ENCODE data around the gene MYMK. TPM values are rescaled to one million over a fixed set of nuclear protein-coding genes. Genes with fewer than 3 reads are reported as not detected.

The MYMK gene
- total and polyA plus RNA-seq, 3 donors from 2014 or later: 0.87 TPM; not detected in 2

DNA sequence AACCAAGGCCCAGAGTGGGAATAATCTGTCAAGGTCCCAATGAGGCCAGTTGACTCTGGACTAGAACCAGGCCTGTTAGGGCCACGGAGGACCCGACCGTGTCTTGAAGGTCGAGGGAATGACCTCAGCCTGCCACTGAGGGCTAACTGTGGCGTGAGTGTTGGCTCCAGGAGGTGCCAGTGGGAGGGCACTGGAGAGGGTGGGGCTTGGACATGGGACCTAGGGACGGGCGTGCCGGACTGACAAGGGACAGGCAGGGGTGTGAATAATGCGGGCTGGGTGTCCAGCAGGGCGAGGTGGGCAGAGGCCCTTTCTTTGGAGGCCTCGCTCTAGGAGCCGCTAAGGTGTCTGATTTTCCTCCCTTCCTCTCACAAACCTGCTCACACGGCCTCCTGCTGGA lies 17.2 kb upstream of the MYMK start:
- no peaks in the 10 kb centered on the region for H3K27me3 ChIP-seq
- H3K9me3 ChIP-seq: no peaks in the 10 kb centered on the region
- no peak overlapping the region for H3K27ac ChIP-seq
- H3K4me1 ChIP-seq: peaks cover 20% of the 10 kb centered on the region
- H3K4me3 ChIP-seq: no peak overlapping the region
- WGBS, 2 donors: 92% methylated on average over 10 to 13 of the region's 13 CpGs
- H3K36me3 ChIP-seq (ENCODE audit: low read depth, missing control alignments): no peaks in the 10 kb centered on the region
- DNase-seq: no peak
- no peak for TF ChIP-seq POLR2A (IDR thresholded peaks at IDR 0.05)
- TF ChIP-seq, protein P1, sequence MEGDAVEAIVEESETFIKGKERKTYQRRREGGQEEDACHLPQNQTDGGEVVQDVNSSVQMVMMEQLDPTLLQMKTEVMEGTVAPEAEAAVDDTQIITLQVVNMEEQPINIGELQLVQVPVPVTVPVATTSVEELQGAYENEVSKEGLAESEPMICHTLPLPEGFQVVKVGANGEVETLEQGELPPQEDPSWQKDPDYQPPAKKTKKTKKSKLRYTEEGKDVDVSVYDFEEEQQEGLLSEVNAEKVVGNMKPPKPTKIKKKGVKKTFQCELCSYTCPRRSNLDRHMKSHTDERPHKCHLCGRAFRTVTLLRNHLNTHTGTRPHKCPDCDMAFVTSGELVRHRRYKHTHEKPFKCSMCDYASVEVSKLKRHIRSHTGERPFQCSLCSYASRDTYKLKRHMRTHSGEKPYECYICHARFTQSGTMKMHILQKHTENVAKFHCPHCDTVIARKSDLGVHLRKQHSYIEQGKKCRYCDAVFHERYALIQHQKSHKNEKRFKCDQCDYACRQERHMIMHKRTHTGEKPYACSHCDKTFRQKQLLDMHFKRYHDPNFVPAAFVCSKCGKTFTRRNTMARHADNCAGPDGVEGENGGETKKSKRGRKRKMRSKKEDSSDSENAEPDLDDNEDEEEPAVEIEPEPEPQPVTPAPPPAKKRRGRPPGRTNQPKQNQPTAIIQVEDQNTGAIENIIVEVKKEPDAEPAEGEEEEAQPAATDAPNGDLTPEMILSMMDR (IDR thresholded peaks at IDR 0.05): no peak
- intact Hi-C loops (cut with DNase I; ENCODE audit: low total_unique reads): no loop called here

DNA sequence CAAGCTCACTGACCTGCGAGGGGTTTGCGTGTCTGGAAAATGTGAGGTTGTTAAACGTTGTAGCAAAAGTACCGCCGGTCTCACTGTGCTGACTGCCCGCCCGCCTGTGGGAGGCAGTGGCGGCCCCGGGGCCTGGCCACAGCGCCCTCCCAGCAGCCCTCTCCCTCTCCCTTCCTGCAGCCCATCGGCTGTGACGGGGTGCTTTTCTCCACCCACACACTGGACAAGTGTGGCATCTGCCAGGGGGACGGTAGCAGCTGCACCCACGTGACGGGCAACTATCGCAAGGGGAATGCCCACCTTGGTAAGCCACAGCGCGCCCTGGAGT lies 15.9 kb upstream of the MYMK start:
- Histone ChIP-seq H3K27me3 (no peaks in the 10 kb centered on the region), H3K27ac (no peak overlapping the region), H3K4me1 (peaks cover 19% of the 10 kb centered on the region), H3K9me3 (no peaks in the 10 kb centered on the region), H3K36me3 (ENCODE audit: low read depth, missing control alignments) (no peaks in the 10 kb centered on the region), H3K4me3 (no peak overlapping the region)
- DNase-seq: no peak
- 70 to 92% methylated on average over 15 of the region's 18 CpGs for WGBS, 2 donors
- TF ChIP-seq, protein P1 (IDR thresholded peaks at IDR 0.05): no peak
- TF ChIP-seq POLR2A (IDR thresholded peaks at IDR 0.05): no peak
- intact Hi-C loops (cut with DNase I; ENCODE audit: low total_unique reads): no loop called here

DNA sequence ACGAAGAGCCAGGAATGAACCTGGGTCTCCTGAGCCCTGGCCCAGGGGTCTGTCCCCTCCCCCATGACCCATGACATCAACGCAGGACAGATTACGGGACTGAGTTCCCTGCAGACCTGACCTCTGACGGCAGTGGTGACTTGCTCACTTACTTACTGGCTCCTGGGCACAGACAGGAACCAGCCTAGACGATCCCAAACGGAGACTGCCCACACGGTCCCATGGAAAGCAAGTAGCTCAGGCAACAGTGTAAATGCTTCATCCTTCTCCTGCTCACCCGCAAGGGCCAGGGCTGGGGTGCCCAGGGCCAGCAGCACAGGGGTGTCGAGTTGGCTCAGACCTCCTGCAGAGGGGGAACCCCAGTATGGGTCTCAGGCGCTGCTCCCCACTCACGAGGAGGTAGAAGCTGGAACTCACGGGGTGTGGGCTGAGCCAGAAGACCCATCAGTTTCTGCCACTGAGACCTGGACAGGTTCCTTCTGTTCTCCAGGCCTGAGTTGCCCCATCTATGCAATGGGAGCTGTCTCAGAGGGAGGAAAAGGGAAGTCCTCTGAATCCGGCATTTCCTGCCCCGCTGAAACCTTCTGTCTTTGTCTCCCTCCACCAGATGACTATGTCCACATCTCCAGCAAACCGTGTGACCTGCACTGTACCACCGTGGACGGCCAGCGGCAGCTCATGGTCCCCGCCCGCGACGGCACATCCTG lies 15.4 kb upstream of the MYMK start:
- H3K4me1 ChIP-seq: peaks cover 18% of the 10 kb centered on the region
- H3K27ac ChIP-seq: no peak overlapping the region
- no peaks in the 10 kb centered on the region for H3K9me3 ChIP-seq
- no peak for DNase-seq
- H3K36me3 ChIP-seq (ENCODE audit: low read depth, missing control alignments): no peaks in the 10 kb centered on the region
- no peak overlapping the region for H3K4me3 ChIP-seq
- intact Hi-C loops (cut with DNase I; ENCODE audit: low total_unique reads): loop anchor here (10.0 kb wide), 1 partner anchor 195 kb away; the partner anchor contains the start of gene SARDH
- TF ChIP-seq, protein P1 (IDR thresholded peaks at IDR 0.05): no peak
- TF ChIP-seq POLR2A (IDR thresholded peaks at IDR 0.05): no peak
- H3K27me3 ChIP-seq: no peaks in the 10 kb centered on the region
- 77 to 86% methylated on average over 10 to 22 of the region's 22 CpGs for WGBS, 2 donors

DNA sequence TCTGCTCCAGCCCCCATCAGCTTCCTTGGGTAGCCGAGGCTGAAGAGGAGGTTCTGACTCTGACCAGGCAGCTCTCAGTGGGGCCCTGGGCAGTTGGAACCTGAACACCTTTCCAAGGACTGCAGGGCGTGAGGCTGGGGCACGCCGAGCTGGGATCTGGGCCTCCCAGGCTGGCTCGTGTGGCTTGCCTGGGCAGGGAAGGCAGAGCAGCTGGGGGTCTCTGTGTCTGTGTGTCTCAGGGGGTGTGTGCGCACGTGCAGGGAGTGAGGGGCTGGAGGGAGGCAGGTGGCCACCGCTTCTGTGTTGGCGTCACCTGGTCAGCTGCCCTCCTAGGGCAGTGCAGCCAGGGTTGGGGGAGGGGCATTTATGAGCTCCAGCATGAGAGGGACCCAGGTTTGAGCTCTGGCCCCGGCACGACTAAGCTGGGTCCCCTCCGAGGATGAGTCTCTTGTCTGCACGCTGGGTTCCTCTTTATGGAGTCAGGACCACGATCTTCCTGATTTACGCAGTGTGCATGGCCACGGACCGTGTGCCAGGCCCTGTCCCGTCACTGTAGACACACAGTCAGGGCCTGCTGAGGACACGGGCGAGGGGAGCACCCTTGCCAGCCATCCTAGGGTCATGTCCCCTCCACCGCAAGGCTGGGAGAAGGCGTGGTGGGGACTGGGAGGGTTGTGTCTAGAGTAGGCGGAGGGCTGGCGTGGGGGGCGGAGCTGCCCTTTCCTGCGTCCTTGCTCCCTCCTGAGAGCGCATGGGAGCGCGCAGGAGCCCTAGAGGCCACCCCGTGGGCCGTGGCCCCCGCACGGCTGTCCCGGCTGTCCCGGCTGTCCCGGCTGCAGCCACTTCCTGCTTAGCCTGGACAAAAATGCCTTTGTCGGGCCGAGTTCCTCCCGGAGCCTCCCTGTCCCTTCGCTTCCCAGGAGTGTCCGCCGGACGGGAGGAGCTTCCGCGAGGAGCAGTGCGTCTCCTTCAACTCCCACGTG lies 14.4 kb upstream of the MYMK start:
- Histone ChIP-seq H3K4me3 (no peak overlapping the region), H3K4me1 (peaks cover 28% of the 10 kb centered on the region), H3K36me3 (ENCODE audit: low read depth, missing control alignments) (no peaks in the 10 kb centered on the region), H3K9me3 (no peaks in the 10 kb centered on the region), H3K27ac (no peak overlapping the region), H3K27me3 (no peaks in the 10 kb centered on the region)
- no peak for TF ChIP-seq POLR2A (IDR thresholded peaks at IDR 0.05)
- TF ChIP-seq, protein P1 (IDR thresholded peaks at IDR 0.05): no peak
- peak; percentile 56 for DNase-seq
- 56 to 80% methylated on average over 5 to 40 of the region's 47 CpGs for WGBS, 2 donors
- intact Hi-C loops (cut with DNase I; ENCODE audit: low total_unique reads): loop anchor here (10.0 kb wide), 1 partner anchor 196 kb away; the partner anchor contains the start of gene SARDH
